NCI-H2227 (cell line): ENCODE measurements around the gene CD164L2.
"Not testable (repeated sequence)": the region's sequence is repeated elsewhere in the genome, so short reads cannot be mapped to it uniquely, and the experiment has no call there.

Experiments used
- DNase-seq: peaks from one replicate; lab custom pipeline; 2025; ENCODE audit not compliant: unreplicated experiment; lab: John Stamatoyannopoulos, UW

The CD164L2 gene

GRCh38 chr1:27383039-27383605 is at the start of gene CD164L2:
Gene CD164L2 (minus strand): TSS chr1:27383333. CDS start chr1:27383239, 94 bp downstream.
- DNase-seq: no peak

- DNase-seq: not testable (repeated sequence)
Measured at GRCh38 chr1:27432725-27433124, 49.6 kb upstream of the CD164L2 start.

GRCh38 chr1:27431601-27431940 is 48.4 kb upstream of the CD164L2 start:
- no peak for DNase-seq

- DNase-seq: no peak
Measured at GRCh38 chr1:27430903-27431600, 47.9 kb upstream of the CD164L2 start.

- no peak for DNase-seq
Measured at GRCh38 chr1:27429029-27429425, 45.9 kb upstream of the CD164L2 start.

GRCh38 chr1:27428316-27429028 is 45.3 kb upstream of the CD164L2 start:
- DNase-seq: peak; percentile 35

GRCh38 chr1:27427816-27428315 is 44.7 kb upstream of the CD164L2 start:
- DNase-seq: no peak

GRCh38 chr1:27427329-27427728 is 44.2 kb upstream of the CD164L2 start:
- no peak for DNase-seq

GRCh38 chr1:27423709-27424108 is 40.6 kb upstream of the CD164L2 start:
- no peak for DNase-seq

GRCh38 chr1:27418326-27419185 is 35.4 kb upstream of the CD164L2 start:
- peak; percentile 27 for DNase-seq

GRCh38 chr1:27417713-27418112 is 34.6 kb upstream of the CD164L2 start:
- no peak for DNase-seq

- peak; percentile 55 for DNase-seq
Measured at GRCh38 chr1:27416387-27417111, 33.4 kb upstream of the CD164L2 start.

GRCh38 chr1:27414091-27414490 is 31.0 kb upstream of the CD164L2 start:
- DNase-seq: no peak

GRCh38 chr1:27413004-27413403 is 29.9 kb upstream of the CD164L2 start:
- DNase-seq: no peak

- no peak for DNase-seq
Measured at GRCh38 chr1:27412502-27412901, 29.4 kb upstream of the CD164L2 start.

GRCh38 chr1:27410709-27411108 is 27.6 kb upstream of the CD164L2 start:
- no peak for DNase-seq

- no peak for DNase-seq
Measured at GRCh38 chr1:27409669-27410068, 26.5 kb upstream of the CD164L2 start.

GRCh38 chr1:27408151-27408550 is 25.0 kb upstream of the CD164L2 start:
- no peak for DNase-seq

GRCh38 chr1:27406791-27407190 is 23.7 kb upstream of the CD164L2 start:
- DNase-seq: not testable (repeated sequence)

GRCh38 chr1:27406362-27406680 is 23.2 kb upstream of the CD164L2 start:
- peak; percentile 48 for DNase-seq
